ENCODE measurements around the gene SPRING1. TPM values are rescaled to one million over a fixed set of nuclear protein-coding genes. Genes with fewer than 3 reads are reported as not detected.

The SPRING1 gene
- total RNA-seq, 4 donors from 2014 or later = 18.6 to 25.3 (median 20.3) TPM

DNA sequence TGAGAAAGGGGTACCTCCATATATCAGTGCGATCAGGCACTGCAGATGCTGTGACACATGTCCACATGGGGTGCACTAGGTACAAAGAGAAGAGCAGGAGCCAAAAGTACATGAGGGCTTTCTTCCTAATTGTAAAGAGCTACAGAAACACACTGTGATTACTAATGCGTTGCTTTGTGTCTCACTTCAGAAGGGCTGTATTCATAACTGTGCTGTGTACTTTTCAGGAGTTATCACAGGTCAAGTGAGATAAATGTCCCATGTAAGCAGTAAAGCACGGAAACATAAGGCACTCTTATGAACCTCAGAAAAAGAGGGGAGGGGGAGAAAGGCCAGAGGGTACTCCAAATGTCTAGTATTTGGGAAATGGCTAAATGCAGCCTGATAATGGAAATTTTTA is 10.6 kb downstream of the SPRING1 start:
- WGBS, 2 donors = 76 to 96% methylated on average over 3 of the region's 3 CpGs
- no peak for DNase-seq (ENCODE audit: low spot score in 2 of 2)
- no peak overlapping the region for H3K4me3 ChIP-seq (ENCODE audit: low read depth, poor library complexity, severe bottlenecking)
- TF ChIP-seq, protein P1, sequence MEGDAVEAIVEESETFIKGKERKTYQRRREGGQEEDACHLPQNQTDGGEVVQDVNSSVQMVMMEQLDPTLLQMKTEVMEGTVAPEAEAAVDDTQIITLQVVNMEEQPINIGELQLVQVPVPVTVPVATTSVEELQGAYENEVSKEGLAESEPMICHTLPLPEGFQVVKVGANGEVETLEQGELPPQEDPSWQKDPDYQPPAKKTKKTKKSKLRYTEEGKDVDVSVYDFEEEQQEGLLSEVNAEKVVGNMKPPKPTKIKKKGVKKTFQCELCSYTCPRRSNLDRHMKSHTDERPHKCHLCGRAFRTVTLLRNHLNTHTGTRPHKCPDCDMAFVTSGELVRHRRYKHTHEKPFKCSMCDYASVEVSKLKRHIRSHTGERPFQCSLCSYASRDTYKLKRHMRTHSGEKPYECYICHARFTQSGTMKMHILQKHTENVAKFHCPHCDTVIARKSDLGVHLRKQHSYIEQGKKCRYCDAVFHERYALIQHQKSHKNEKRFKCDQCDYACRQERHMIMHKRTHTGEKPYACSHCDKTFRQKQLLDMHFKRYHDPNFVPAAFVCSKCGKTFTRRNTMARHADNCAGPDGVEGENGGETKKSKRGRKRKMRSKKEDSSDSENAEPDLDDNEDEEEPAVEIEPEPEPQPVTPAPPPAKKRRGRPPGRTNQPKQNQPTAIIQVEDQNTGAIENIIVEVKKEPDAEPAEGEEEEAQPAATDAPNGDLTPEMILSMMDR (IDR thresholded peaks at IDR 0.05) = no peak
- TF ChIP-seq POLR2A (IDR thresholded peaks at IDR 0.05) = no peak
- intact Hi-C loops (cut with DNase I; ENCODE audit: low total_unique reads) = no loop called here

DNA sequence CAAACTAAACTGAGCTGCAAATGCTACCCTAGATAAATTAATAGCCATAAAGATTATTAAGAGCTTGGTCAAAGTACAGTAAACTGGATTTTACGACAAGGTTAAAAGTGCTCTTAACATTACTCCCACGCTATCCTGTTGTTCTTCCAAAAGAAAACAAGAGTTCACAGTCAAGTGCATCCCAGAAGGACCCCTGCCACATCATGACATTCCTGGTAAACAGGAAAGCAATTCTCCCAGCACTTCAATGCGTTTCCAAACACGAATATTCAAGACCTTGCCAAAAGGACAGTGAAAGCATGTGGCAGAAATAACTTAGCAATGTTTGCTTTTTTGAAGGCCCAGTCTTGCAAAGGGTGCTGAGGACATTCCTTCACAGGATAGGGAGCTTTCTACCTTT is 11.2 kb downstream of the SPRING1 start:
- TF ChIP-seq, protein P1 (IDR thresholded peaks at IDR 0.05) = no peak
- no peak for TF ChIP-seq POLR2A (IDR thresholded peaks at IDR 0.05)
- DNase-seq (ENCODE audit: low spot score in 2 of 2) = no peak
- no peak overlapping the region for H3K4me3 ChIP-seq (ENCODE audit: low read depth, poor library complexity, severe bottlenecking)
- intact Hi-C loops (cut with DNase I; ENCODE audit: low total_unique reads) = no loop called here
- 55 to 57% methylated on average over 4 of the region's 4 CpGs for WGBS, 2 donors

DNA sequence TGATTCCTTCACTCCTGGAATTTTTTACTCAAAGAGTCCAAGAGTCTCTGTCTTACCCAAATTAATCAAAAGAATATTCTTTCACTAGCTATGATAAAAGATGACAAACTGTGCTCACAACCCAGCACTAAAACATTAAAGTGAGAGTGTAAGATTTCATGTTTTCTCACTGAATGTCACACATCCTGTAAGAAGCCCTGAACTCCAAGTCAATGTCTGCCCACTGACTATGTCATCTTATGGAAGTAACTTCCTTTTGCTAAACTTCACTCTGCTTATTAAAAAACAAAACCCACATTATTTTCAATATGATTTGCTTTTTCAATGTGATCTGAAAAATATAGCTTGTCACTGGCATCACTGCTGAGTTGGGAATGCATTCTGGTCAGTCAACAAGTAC is 15.6 kb downstream of the SPRING1 start:
- no peak overlapping the region for H3K4me3 ChIP-seq (ENCODE audit: low read depth, poor library complexity, severe bottlenecking)
- TF ChIP-seq POLR2A (IDR thresholded peaks at IDR 0.05) = no peak
- TF ChIP-seq, protein P1 (IDR thresholded peaks at IDR 0.05) = no peak
- intact Hi-C loops (cut with DNase I; ENCODE audit: low total_unique reads) = no loop called here
- no peak for DNase-seq (ENCODE audit: low spot score in 2 of 2)

DNA sequence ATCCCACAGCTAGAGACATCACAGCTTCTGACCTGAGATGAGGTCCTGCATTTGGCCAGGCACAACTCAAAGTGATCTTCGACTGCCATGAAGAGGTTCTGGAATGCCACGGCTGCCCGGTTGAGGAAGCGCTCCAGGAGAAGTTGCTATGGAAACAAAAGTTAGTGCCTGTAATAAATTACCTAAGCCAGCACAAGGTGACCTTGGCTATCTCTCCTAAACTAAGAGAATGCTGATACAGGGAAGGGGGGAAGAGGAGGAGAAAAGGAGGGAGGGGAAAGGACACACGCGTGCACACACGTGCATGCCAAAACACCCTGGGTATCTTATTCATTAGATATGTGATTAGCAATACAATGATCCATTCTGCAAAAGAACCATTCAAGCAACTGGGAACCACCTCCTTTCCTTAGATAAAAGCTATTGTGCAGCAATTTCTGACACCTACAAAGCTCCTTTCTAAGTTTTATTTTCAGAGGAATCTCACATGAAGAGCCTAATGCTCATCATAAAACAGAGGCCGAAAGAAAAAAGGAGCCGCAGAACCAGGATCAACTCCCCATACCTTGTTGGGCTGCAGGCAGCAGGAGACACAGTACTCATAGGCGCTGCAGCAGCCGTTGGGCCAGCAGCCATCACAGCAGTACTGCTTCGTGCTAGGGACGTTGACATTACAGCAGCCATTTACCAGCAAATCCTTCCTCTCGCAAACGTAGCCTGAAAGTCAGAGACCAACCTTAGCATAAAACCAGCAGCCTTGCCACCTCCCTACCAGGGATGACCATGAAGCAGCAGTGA is 17.9 kb downstream of the SPRING1 start:
- 84 to 87% methylated on average over 15 of the region's 15 CpGs for WGBS, 2 donors
- no peak overlapping the region for H3K4me3 ChIP-seq (ENCODE audit: low read depth, poor library complexity, severe bottlenecking)
- intact Hi-C loops (cut with DNase I; ENCODE audit: low total_unique reads) = no loop called here
- TF ChIP-seq POLR2A (IDR thresholded peaks at IDR 0.05) = no peak
- TF ChIP-seq, protein P1 (IDR thresholded peaks at IDR 0.05) = no peak
- DNase-seq (ENCODE audit: low spot score in 2 of 2) = no peak

DNA sequence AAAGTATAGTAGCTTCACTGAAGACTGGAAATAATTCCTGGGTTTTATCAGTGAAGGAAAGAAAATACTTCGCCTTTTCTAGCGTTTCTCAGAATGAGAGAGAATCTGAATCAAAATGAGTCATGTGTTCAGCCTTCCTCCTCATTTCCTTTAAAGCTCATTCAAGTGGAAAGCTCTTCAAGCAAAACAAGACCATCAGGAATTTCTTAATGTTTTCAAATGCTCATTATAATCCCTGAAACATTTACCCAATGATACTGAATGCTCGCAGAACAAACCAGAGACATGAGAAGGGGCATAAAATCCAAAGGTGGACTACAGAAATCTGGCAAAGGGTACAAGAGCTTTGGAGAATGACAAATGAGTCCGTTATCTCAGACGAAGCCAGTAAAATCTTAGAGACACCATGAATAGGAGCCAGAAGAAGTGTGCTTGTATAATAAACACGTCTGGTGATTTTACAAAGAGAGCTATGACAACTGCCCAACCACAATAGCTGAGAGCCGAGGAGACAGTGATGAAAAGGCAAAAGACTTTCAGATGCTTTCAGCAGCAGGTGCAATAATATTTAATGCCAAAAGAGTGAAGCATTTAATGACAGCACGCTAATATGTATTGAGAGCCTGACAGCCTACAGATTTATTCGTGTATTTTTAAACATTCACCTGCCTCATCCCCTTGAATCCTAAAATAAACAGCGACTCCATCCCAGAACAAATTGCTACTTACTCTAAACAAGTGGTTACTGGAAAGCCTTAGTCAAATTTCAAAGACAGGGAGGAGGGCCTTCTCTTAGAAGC is 19.0 kb downstream of the SPRING1 start:
- H3K4me3 ChIP-seq (ENCODE audit: low read depth, poor library complexity, severe bottlenecking) = no peak overlapping the region
- no peak for DNase-seq (ENCODE audit: low spot score in 2 of 2)
- 58 to 60% methylated on average over 10 of the region's 10 CpGs for WGBS, 2 donors
- TF ChIP-seq POLR2A (IDR thresholded peaks at IDR 0.05) = no peak
- TF ChIP-seq, protein P1 (IDR thresholded peaks at IDR 0.05) = no peak
- intact Hi-C loops (cut with DNase I; ENCODE audit: low total_unique reads) = no loop called here
